ENCODE results near the gene EIF5. TPM values are rescaled to one million over a fixed set of nuclear protein-coding genes. Genes with fewer than 3 reads are reported as not detected.

EIF5 gene
- total and polyA plus RNA-seq, 2 of the 8 experiments (the other 6 are each of a cell fraction or from before 2014, with no cell fraction given), result 179 to 323 TPM

DNA sequence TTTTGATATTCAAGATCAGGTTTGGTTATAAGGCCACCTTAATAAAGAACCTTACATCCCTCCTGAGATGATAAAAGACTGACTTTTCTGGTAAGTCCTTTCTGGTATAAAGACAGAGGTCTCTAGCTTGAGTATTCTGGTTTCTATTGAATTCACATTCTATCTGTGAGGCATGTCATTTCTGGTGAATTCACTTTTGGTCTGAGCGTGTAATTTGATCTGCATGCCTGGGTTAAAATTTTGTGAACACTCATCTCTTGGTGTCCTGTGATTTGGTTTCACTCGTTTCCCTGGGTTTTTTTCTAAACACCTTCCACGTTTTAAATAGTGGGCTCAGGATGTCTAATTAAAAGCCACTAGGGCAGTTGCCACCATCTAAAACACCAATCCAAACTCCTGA lies 12.2 kb downstream of the EIF5 start:
- no peaks in the 10 kb centered on the region for H3K23me2 ChIP-seq (ENCODE audit: low read depth, low read length)
- no peak overlapping the region for H3K27ac ChIP-seq (ENCODE audit: low read depth, low read length)
- H3K9ac ChIP-seq (replicated peaks in 1 of 4; ENCODE audit: extremely low read depth in 1 of 4, low read depth in 3 of 4, low read length in 3 of 4), result no peak overlapping the region
- no peaks in the 10 kb centered on the region for H3K9me3 ChIP-seq (ENCODE audit: insufficient read depth in 2 of 2, low read depth in 1 of 2, low read length in 1 of 2)
- H3K4me3 ChIP-seq (ENCODE audit: extremely low read depth in 1 of 4, insufficient read depth in 2 of 4, low read depth in 3 of 4, low read length in 4 of 4), result no peak overlapping the region
- H2BK120ac ChIP-seq (replicated peaks; ENCODE audit: low read depth, low read length), result no peak overlapping the region
- no peaks in the 10 kb centered on the region for H3K79me2 ChIP-seq (ENCODE audit: control insufficient read depth in 1 of 2, insufficient read depth in 2 of 2, low read length in 2 of 2)
- H2AFZ ChIP-seq (ENCODE audit: low read length), result no peak overlapping the region
- no peak overlapping the region for H2BK15ac ChIP-seq (ENCODE audit: low read length)
- no peak for TF ChIP-seq HDAC2 (IDR thresholded peaks at IDR 0.05; ENCODE audit: borderline replicate concordance in 1 of 2, low read depth in 2 of 2, low read length in 2 of 2)
- no peak for TF ChIP-seq CBX5 (IDR thresholded peaks at IDR 0.05; ENCODE audit: low read depth, low read length)
- H3K27me3 ChIP-seq (replicated peaks in 1 of 4; ENCODE audit: control insufficient read depth in 3 of 4, extremely low read depth in 1 of 4, insufficient read depth in 3 of 4, low read length in 3 of 4), result no peaks in the 10 kb centered on the region
- no peak overlapping the region for H3K56ac ChIP-seq (replicated peaks; ENCODE audit: insufficient read length, low read depth, low read length)
- FAIRE-seq (no peak), DNase-seq (ENCODE audit: low read depth in 1 of 2, low spot score in 2 of 2) (no peak)
- no peak overlapping the region for H3K18ac ChIP-seq (ENCODE audit: extremely low read depth, low read length)
- H3K23ac ChIP-seq (ENCODE audit: insufficient read length), result no peak overlapping the region
- no peak overlapping the region for H2BK12ac ChIP-seq (ENCODE audit: low read depth, low read length)
- no peak overlapping the region for H3K14ac ChIP-seq (ENCODE audit: insufficient read length)
- ChIA-PET CTCF (ENCODE audit: partially characterized antibody) (interaction anchor here (1.0 to 3.9 kb wide), 2 partner anchors 26 to 45 kb away, joined by 3 to 35 read pairs; no protein-coding TSS in a partner anchor), POLR2A (ENCODE audit: partially characterized antibody) (interaction anchor here (1.8 to 16.0 kb wide), 7 partner anchors 9 to 45 kb away, joined by 5 to 247 read pairs (median 26); partner anchors contain the start of gene EIF5)
- no peak overlapping the region; a peak in 1 of 4 replicates for H3K4me2 ChIP-seq (ENCODE audit: insufficient read depth in 1 of 2, low read depth in 2 of 2, low read length in 2 of 2)
- 72% methylated on average over 3 of the region's 3 CpGs; no CpG with 5 or more reads in 1 of the 2 experiments for WGBS, 2 experiments (ENCODE audit: extremely low coverage in 1 of 2, insufficient coverage in 1 of 2, insufficient read length in 1 of 2, insufficient replicate concordance in 2 of 2, low coverage in 1 of 2, low lambda C conversion rate in 2 of 2, missing lambda C conversion rate in 1 of 2)
- H3K4me1 ChIP-seq (replicated peaks in 1 of 4; ENCODE audit: control insufficient read depth in 3 of 4, insufficient read depth in 4 of 4, low read length in 3 of 4), result peaks cover 0 to 3% (median 0%) of the 10 kb centered on the region in 4 experiments; a peak in 6 of 7 replicates
- H2BK20ac ChIP-seq (ENCODE audit: low read length), result no peak overlapping the region
- H3K36me3 ChIP-seq (ENCODE audit: control insufficient read depth in 2 of 4, insufficient read depth in 4 of 4, low read length in 3 of 4), result peaks cover 9 to 38% (median 26%) of the 10 kb centered on the region in 4 experiments
- no peak overlapping the region for H2AK5ac ChIP-seq (ENCODE audit: low read depth, low read length)
- no peak overlapping the region for H4K5ac ChIP-seq (ENCODE audit: insufficient read length, low read depth, low read length)
- H3K79me1 ChIP-seq (ENCODE audit: low read depth, low read length), result no peaks in the 10 kb centered on the region
- no peak overlapping the region for H2BK5ac ChIP-seq (ENCODE audit: low read depth, low read length)
- peaks cover under 1 to 2% of the 10 kb centered on the region in 2 experiments for H4K20me1 ChIP-seq (replicated peaks in 1 of 2; ENCODE audit: control insufficient read depth in 1 of 2, insufficient read depth in 2 of 2, low read length in 2 of 2)
- H3K4ac ChIP-seq (replicated peaks; ENCODE audit: insufficient read length, low read depth, low read length), result no peak overlapping the region
- no peak overlapping the region for H4K8ac ChIP-seq (ENCODE audit: extremely low read depth, insufficient read depth, low read length)
- H4K91ac ChIP-seq (replicated peaks; ENCODE audit: insufficient read length, low read length), result no peak overlapping the region
